HL-60 (cell line): ENCODE data around the gene HRCT1.

Experiments used
- POLR2AphosphoS5 ChIP-seq: IDR thresholded peaks from 2 replicates; pipeline ENCODE4 v1.6.1; 2012; ENCODE audit warnings: low read depth
- TF ChIP-seq, protein P1 (sequence below): IDR thresholded peaks from one replicate; pipeline ENCODE4 v1.5.1; 2011; ENCODE audit warnings: low read length, control low read depth, inconsistent platforms; ENCODE audit not compliant: insufficient read depth
- TF ChIP-seq, protein P2 (sequence below): IDR thresholded peaks from 2 replicates; pipeline ENCODE4 v1.6.1; 2012; ENCODE audit warnings: low read depth; ENCODE audit not compliant: insufficient replicate concordance

DNA sequence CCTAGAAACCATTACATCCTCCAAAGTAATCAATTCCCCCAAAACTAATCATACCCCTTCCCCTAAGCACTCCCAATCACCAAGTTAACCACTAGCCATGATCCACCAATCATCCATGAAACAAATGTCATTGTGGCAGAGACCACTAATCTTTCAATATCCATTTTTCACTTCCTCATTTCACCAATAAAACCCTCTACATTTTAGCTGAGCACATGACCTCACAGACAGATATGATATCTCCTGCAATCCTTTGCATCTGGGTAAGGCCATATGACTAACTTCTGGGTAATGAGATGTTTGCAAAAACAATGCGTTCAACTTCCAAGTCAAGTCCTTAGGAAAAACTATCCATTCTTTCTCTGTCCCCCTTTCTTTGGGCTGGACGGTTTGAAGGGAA lies 31.2 kb downstream of the HRCT1 start:
- TF ChIP-seq, protein P1, sequence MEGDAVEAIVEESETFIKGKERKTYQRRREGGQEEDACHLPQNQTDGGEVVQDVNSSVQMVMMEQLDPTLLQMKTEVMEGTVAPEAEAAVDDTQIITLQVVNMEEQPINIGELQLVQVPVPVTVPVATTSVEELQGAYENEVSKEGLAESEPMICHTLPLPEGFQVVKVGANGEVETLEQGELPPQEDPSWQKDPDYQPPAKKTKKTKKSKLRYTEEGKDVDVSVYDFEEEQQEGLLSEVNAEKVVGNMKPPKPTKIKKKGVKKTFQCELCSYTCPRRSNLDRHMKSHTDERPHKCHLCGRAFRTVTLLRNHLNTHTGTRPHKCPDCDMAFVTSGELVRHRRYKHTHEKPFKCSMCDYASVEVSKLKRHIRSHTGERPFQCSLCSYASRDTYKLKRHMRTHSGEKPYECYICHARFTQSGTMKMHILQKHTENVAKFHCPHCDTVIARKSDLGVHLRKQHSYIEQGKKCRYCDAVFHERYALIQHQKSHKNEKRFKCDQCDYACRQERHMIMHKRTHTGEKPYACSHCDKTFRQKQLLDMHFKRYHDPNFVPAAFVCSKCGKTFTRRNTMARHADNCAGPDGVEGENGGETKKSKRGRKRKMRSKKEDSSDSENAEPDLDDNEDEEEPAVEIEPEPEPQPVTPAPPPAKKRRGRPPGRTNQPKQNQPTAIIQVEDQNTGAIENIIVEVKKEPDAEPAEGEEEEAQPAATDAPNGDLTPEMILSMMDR, result no peak
- TF ChIP-seq POLR2AphosphoS5, result no peak
- TF ChIP-seq, protein P2, sequence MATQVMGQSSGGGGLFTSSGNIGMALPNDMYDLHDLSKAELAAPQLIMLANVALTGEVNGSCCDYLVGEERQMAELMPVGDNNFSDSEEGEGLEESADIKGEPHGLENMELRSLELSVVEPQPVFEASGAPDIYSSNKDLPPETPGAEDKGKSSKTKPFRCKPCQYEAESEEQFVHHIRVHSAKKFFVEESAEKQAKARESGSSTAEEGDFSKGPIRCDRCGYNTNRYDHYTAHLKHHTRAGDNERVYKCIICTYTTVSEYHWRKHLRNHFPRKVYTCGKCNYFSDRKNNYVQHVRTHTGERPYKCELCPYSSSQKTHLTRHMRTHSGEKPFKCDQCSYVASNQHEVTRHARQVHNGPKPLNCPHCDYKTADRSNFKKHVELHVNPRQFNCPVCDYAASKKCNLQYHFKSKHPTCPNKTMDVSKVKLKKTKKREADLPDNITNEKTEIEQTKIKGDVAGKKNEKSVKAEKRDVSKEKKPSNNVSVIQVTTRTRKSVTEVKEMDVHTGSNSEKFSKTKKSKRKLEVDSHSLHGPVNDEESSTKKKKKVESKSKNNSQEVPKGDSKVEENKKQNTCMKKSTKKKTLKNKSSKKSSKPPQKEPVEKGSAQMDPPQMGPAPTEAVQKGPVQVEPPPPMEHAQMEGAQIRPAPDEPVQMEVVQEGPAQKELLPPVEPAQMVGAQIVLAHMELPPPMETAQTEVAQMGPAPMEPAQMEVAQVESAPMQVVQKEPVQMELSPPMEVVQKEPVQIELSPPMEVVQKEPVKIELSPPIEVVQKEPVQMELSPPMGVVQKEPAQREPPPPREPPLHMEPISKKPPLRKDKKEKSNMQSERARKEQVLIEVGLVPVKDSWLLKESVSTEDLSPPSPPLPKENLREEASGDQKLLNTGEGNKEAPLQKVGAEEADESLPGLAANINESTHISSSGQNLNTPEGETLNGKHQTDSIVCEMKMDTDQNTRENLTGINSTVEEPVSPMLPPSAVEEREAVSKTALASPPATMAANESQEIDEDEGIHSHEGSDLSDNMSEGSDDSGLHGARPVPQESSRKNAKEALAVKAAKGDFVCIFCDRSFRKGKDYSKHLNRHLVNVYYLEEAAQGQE, result no peak
